IPS-18a (cell line): ENCODE data around the gene WASF2.

Source experiments
- H3K27ac ChIP-seq: one replicate; pipeline ENCODE4 v1.5.1; 2013; ENCODE audit warnings: low read length
- H3K27me3 ChIP-seq: one replicate; pipeline ENCODE4 v1.6.1; 2013; ENCODE audit warnings: mild to moderate bottlenecking, low read length; ENCODE audit not compliant: control insufficient read depth, insufficient read depth
- H3K36me3 ChIP-seq: one replicate; pipeline ENCODE4 v1.6.1; 2013; ENCODE audit warnings: low read depth, low read length; ENCODE audit not compliant: control insufficient read depth
- H3K4me1 ChIP-seq: one replicate; pipeline ENCODE4 v1.6.1; 2013; ENCODE audit warnings: low read depth, low read length; ENCODE audit not compliant: control insufficient read depth
- H3K4me3 ChIP-seq: one replicate; pipeline ENCODE4 v1.5.1; 2013; ENCODE audit warnings: low read length
- H3K9ac ChIP-seq: one replicate; pipeline ENCODE4 v1.6.1; 2013; ENCODE audit warnings: mild to moderate bottlenecking, low read length, moderate library complexity
- H3K9me3 ChIP-seq: one replicate; pipeline ENCODE4 v1.6.1; 2013; ENCODE audit warnings: low read depth, low read length; ENCODE audit not compliant: control insufficient read depth

The WASF2 gene

DNA sequence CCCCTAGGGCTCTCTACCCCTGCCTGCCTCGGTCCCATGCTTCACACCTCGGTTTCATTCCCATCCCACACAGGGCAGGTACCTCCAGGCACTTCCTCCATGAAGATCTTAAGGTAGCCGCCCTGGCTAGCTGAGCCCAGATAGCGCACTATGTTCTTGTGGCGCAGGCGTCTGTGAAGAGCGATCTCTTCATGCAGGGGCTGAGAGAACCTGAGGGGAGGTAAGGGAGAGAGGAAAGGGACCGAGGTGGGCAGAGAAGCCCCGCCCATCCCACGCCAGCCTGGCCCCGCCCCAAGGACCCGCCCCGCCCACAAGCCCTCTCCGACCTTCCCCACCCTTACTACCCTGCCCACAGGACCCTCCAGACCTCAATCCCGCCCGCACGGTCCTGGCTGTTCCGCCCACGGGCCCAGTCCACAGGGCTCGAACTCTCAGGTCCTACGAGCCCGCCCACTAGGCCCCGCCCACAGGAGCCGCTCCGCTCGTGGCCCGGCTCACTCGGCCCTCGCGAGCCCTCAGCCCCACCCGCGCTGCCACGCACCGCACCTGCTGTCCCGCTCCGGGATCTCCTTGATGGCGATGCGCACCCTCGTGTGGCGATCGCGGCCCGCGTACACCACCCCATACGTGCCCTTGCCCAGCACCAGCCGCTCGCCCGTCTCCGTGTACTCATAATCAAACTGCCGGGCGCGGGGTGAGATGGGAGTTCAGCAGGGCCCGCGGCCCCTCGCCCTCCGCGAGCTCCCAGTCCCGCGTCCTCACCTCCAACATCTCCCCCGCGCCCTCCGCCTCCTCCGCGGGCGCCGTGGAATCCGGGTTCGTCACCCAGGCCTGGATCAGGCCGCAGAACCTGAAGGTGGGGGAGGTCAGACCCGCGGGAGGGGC, 129.6 kb downstream of the WASF2 start:
- no peak overlapping the region for H3K9ac ChIP-seq
- H3K9me3 ChIP-seq, result no peaks in the 10 kb centered on the region
- peaks cover 48% of the 10 kb centered on the region for H3K27me3 ChIP-seq
- peak overlapping the region; percentile 67 for H3K4me3 ChIP-seq
- no peaks in the 10 kb centered on the region for H3K36me3 ChIP-seq
- peaks cover 9% of the 10 kb centered on the region for H3K4me1 ChIP-seq
- H3K27ac ChIP-seq, result no peak overlapping the region

DNA sequence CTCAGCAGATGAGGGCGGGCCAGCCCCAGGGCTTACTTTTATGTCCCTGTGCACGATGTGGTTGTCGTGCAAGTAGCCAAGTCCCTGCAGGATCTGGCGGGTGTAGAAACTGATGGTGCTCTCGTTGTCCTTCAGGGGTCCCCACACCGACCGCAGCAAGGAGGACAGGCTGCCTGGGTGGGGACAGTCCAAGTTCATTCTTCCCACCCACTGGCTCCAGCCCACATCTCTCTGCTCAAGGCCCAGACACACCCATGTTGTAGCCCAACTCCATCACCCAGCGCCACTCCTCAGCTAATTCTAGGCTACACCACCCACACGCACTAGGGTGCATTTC, 130.2 kb downstream of the WASF2 start:
- Histone ChIP-seq H3K9ac (no peak overlapping the region), H3K27me3 (peaks cover 48% of the 10 kb centered on the region), H3K9me3 (no peaks in the 10 kb centered on the region), H3K4me1 (peaks cover 4% of the 10 kb centered on the region), H3K27ac (no peak overlapping the region), H3K36me3 (no peaks in the 10 kb centered on the region), H3K4me3 (peak overlapping the region; percentile 67)

DNA sequence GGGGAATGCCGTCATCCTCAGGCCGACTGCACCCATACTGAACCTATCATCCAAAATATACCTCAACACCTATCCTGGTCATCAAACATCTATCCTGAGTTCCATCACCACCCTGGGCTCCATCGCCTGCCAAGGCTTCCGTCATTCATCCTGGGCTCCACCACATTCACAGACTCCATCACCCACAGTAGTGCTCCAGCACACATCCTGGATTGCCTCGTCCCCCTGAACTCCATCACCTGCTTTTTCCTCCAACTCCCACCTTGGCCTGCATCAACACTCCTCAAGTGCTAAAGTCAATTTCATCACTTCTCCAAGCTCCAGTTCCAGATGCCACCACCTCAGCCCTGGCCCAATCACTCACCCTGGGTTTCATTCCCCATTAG, 131.0 kb downstream of the WASF2 start:
- Histone ChIP-seq H3K4me1 (peaks cover 4% of the 10 kb centered on the region), H3K4me3 (no peak overlapping the region), H3K27ac (no peak overlapping the region), H3K36me3 (no peaks in the 10 kb centered on the region), H3K9me3 (no peaks in the 10 kb centered on the region), H3K9ac (no peak overlapping the region), H3K27me3 (peaks cover 48% of the 10 kb centered on the region)

DNA sequence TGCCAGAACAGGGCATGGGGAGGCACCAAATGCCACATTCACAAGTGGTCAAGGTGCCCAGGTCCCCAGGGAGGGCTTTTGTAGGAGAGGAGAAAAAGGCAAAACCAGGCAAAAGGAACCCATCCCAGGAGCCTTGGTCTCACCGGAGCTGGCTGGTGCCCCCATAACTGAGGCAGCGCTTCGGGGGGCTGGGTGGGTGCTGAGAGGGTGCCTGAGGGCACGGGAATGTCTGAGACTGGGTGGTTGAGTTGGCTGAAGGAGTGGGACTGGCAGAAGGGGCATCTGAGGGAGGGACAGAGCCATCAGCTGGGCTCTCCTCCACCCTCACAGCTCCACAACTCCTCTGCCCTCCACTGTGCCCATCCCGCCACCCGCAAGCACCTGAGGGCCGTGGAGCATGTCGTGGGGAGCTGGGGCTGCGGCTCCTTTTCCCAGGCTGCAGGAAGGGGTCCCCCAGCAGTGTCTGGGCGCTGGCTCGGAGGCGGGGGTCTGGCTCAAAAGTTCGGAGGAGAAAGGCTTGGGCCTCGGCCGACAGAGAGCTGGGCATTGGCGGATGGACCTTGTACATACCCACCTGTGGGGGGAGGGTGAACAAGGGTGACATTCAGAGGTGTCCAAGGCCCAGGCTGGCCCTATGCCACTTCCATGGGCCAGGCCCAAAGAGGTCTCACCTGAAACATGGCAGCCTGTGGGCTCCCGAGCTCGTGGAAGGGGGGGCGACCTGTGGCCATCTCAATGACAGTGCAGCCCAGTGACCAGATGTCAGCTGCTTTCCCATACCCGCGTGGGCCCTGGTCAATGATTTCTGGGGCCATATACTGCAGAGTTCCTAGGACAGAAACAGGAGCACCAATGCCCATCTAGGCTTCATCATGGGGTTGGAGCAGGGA, 131.7 kb downstream of the WASF2 start:
- no peak overlapping the region for H3K4me3 ChIP-seq
- no peak overlapping the region for H3K9ac ChIP-seq
- no peaks in the 10 kb centered on the region for H3K36me3 ChIP-seq
- H3K4me1 ChIP-seq, result peaks cover 4% of the 10 kb centered on the region
- H3K27ac ChIP-seq, result no peak overlapping the region
- no peaks in the 10 kb centered on the region for H3K9me3 ChIP-seq
- H3K27me3 ChIP-seq, result peaks cover 48% of the 10 kb centered on the region

DNA sequence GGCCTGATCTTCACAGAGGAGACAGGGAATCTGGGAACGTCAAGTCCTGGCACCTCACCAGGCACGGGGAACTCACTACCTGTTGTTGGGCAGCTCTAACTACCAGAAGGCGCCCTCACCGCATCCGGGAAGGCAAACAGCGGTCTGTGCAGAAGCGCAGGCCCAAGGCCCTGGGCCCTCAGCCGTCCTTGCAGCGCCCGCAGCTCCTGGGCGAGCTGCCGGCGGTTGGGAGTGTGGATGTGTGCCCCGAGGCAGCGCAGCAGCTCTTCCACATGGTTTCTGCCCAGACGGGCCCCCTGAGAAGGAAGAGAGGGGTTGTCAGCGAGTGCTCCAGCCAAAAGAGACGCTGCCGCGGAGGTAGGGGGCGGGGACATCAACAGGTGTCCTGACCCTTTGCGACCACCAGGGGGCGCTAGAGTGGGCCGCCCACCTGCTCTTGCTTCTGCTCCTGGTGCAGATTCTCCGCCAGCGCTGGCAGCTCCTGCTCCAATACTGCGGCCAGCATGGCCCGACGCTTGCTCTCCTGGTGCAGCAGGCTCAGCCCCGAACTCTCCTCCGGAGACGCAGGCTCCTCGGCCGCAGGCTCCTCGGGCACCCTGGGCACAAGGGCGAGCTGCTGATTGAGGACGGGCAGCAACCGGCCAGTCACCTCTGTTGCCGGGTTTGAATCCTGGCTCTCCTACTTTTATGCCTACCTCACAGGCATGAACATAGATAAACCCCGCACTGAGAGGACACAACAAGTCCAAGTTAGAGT, 132.5 kb downstream of the WASF2 start:
- H3K9me3 ChIP-seq, result no peaks in the 10 kb centered on the region
- H3K4me3 ChIP-seq, result no peak overlapping the region
- no peak overlapping the region for H3K9ac ChIP-seq
- no peak overlapping the region for H3K27ac ChIP-seq
- H3K27me3 ChIP-seq, result peaks cover 48% of the 10 kb centered on the region
- no peaks in the 10 kb centered on the region for H3K36me3 ChIP-seq
- peaks cover 4% of the 10 kb centered on the region for H3K4me1 ChIP-seq

DNA sequence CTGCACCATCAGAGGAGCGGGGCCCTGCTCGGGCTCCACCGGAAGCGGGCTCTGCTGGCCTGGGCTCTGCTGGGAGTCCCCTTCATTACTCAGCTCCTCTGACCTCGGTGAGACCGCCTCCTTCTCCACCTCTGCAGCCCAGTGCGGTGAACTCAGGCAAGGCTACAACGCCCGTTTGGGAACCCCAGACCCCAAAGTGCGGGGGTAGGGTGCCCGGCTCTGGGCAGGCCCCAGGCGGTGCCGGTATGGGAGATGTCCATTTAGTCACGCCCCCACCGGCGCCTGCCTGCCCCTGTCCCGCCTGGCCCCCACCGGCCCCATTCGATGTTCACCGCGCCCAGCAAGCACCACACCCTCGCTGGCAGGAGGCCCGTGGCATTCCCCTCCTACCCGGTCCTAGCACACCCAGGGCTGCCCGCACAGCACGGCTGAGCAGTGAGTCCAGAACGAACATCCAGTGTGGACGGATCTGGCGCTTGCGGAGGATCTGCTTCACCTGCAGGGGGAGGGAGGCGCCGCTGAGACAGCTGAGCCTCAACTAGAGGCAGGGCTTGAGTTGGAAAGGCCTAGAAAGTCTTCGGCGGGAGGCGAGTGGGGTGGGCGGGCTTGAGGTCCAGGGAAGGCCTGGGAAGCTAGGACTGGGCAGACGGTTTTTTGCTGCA, 133.2 kb downstream of the WASF2 start:
- H3K36me3 ChIP-seq, result no peaks in the 10 kb centered on the region
- H3K9me3 ChIP-seq, result no peaks in the 10 kb centered on the region
- no peak overlapping the region for H3K27ac ChIP-seq
- H3K4me3 ChIP-seq, result no peak overlapping the region
- no peak overlapping the region for H3K9ac ChIP-seq
- peaks cover 43% of the 10 kb centered on the region for H3K27me3 ChIP-seq
- H3K4me1 ChIP-seq, result peaks cover 5% of the 10 kb centered on the region

DNA sequence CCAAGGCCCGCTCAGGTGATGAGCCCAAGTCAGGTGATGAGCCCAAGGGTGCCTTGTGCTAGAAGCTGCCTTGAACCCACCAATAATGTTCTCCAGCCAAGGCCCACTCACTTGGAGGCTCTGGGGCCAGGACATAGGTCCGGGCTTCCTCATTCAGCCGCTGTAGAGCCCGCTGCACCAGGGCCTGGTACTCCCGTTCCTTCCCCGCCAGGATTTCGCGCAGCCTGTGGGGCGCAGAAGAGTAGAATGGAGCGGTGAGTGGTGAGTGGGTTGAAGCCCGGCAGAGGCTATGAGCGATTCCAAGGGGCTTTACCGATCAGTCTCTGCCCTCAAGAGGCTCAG, 133.7 kb downstream of the WASF2 start:
- no peak overlapping the region for H3K9ac ChIP-seq
- peaks cover 38% of the 10 kb centered on the region for H3K27me3 ChIP-seq
- H3K4me3 ChIP-seq, result no peak overlapping the region
- H3K9me3 ChIP-seq, result no peaks in the 10 kb centered on the region
- no peak overlapping the region for H3K27ac ChIP-seq
- H3K36me3 ChIP-seq, result no peaks in the 10 kb centered on the region
- H3K4me1 ChIP-seq, result peaks cover 9% of the 10 kb centered on the region

DNA sequence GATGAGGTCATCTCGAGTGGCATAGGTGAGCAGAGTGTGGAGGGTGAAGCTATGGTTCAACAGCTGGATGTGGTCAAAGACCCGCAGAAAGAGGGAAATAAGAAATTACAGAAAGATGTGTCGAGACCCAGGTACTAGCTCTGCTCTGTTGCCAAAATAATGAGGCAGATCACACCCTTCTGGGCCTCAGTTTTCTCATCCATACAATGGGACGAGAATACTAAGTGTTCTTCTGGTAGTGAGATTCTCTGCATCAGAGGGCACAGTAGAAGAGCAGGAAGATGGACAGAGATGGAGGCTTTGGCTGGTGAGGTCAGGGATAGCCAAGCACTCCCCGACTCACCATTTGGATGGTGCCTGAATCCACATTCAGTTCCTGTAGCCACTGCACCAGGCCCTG, 134.3 kb downstream of the WASF2 start:
- Histone ChIP-seq H3K27me3 (peaks cover 34% of the 10 kb centered on the region), H3K4me3 (no peak overlapping the region), H3K36me3 (no peaks in the 10 kb centered on the region), H3K4me1 (peaks cover 9% of the 10 kb centered on the region), H3K9me3 (no peaks in the 10 kb centered on the region), H3K9ac (no peak overlapping the region), H3K27ac (no peak overlapping the region)
